ENCODE measurements around the gene CAMTA1. TPM values are rescaled to one million over a fixed set of nuclear protein-coding genes. Genes with fewer than 3 reads are reported as not detected.
A peak's percentile ranks its signal among the peaks of the same experiment; 100 is the strongest.

CAMTA1 gene
- total RNA-seq, 2 experiments from 2014 or later = 43.3 to 46.0 TPM

GRCh38 chr1:7510389-7510931, 725.2 kb downstream of the CAMTA1 start:
- H3K4me1 Mint-ChIP-seq (ENCODE audit: low read depth) = no peaks in the 10 kb centered on the region
- no peaks in the 10 kb centered on the region for H3K36me3 Mint-ChIP-seq (ENCODE audit: low read depth)
- no peaks in the 10 kb centered on the region for H3K27me3 Mint-ChIP-seq (ENCODE audit: low read depth)
- no peaks in the 10 kb centered on the region for H3K9me3 Mint-ChIP-seq (ENCODE audit: insufficient read depth)
- H3K27ac Mint-ChIP-seq = no peak overlapping the region
- ATAC-seq (no peak), DNase-seq (no peak)
- CTCF ChIA-PET = no interaction called here
- no peak overlapping the region for H3K4me3 Mint-ChIP-seq
- POLR2A ChIA-PET = no interaction called here

GRCh38 chr1:7511381-7511780, 726.1 kb downstream of the CAMTA1 start:
- ATAC-seq (no peak), DNase-seq (no peak)
- no peaks in the 10 kb centered on the region for H3K4me1 Mint-ChIP-seq (ENCODE audit: low read depth)
- CTCF ChIA-PET = no interaction called here
- no peaks in the 10 kb centered on the region for H3K9me3 Mint-ChIP-seq (ENCODE audit: insufficient read depth)
- no peaks in the 10 kb centered on the region for H3K27me3 Mint-ChIP-seq (ENCODE audit: low read depth)
- POLR2A ChIA-PET = no interaction called here
- no peak overlapping the region for H3K4me3 Mint-ChIP-seq
- no peaks in the 10 kb centered on the region for H3K36me3 Mint-ChIP-seq (ENCODE audit: low read depth)
- no peak overlapping the region for H3K27ac Mint-ChIP-seq

DNA sequence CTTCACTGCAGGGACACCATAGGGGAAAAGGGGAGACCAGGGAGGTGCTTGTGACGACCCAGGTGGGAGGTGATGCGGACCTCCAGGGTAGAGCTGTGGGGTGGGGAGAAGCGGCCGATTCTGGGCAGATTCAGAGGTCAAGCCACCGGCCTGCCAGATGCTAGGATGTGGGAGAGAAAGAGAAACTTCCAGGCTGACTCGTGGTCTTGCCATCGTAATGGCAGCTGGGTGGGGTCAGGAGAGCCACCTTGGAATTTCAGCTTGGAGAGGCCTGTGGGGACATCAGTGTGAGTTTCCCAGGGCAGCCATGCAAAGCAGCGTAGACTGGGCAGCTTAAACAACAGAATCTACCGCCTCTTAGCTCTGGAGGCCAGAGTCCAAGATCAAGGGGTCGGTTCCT, 727.8 kb downstream of the CAMTA1 start:
- POLR2A ChIA-PET = no interaction called here
- H3K27ac Mint-ChIP-seq = no peak overlapping the region

GRCh38 chr1:7515175-7515574, 729.9 kb downstream of the CAMTA1 start:
- ATAC-seq (no peak), DNase-seq (no peak)
- Mint-ChIP-seq H3K27ac (no peak overlapping the region), H3K4me1 (ENCODE audit: low read depth) (no peaks in the 10 kb centered on the region), H3K9me3 (ENCODE audit: insufficient read depth) (no peaks in the 10 kb centered on the region), H3K36me3 (ENCODE audit: low read depth) (no peaks in the 10 kb centered on the region), H3K4me3 (no peak overlapping the region), H3K27me3 (ENCODE audit: low read depth) (no peaks in the 10 kb centered on the region)
- ChIA-PET CTCF (no interaction called here), POLR2A (no interaction called here)

More for the DNA sequence above, 727.8 kb downstream of the CAMTA1 start:
- DNase-seq = no peak
- CTCF ChIA-PET = no interaction called here
- ATAC-seq = no peak
- H3K4me1 Mint-ChIP-seq (ENCODE audit: low read depth) = no peaks in the 10 kb centered on the region
- H3K4me3 Mint-ChIP-seq = no peak overlapping the region
- no peaks in the 10 kb centered on the region for H3K36me3 Mint-ChIP-seq (ENCODE audit: low read depth)
- no peaks in the 10 kb centered on the region for H3K27me3 Mint-ChIP-seq (ENCODE audit: low read depth)
- no peaks in the 10 kb centered on the region for H3K9me3 Mint-ChIP-seq (ENCODE audit: insufficient read depth)

GRCh38 chr1:7515904-7516303, 730.6 kb downstream of the CAMTA1 start:
- Mint-ChIP-seq H3K27ac (no peak overlapping the region), H3K4me3 (no peak overlapping the region), H3K9me3 (ENCODE audit: insufficient read depth) (no peaks in the 10 kb centered on the region), H3K27me3 (ENCODE audit: low read depth) (no peaks in the 10 kb centered on the region), H3K36me3 (ENCODE audit: low read depth) (no peaks in the 10 kb centered on the region), H3K4me1 (ENCODE audit: low read depth) (no peaks in the 10 kb centered on the region)
- DNase-seq (no peak), ATAC-seq (no peak)
- POLR2A ChIA-PET = no interaction called here
- CTCF ChIA-PET = no interaction called here

DNA sequence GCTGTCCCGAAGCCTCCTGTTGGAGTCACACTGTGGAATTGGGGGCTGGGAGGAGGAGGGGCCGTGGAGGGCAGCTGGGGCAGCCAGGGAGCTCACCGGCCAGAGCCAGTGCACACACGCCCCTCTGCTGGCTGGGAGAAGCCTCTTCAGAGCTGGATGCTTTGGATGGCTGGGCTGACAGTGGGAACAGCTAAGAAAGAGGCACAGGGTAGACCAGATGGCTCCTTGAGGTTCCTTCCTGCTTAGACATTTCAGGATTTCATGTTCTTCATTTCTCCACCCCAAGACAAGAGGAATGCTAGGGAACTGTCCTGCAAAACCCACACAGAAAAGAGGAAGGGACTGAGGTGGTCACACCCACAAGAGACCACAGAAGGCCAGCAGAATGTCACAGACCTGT, 731.1 kb downstream of the CAMTA1 start:
- ATAC-seq = no peak
- CTCF ChIA-PET = no interaction called here
- Mint-ChIP-seq H3K9me3 (ENCODE audit: insufficient read depth) (no peaks in the 10 kb centered on the region), H3K36me3 (ENCODE audit: low read depth) (no peaks in the 10 kb centered on the region), H3K4me1 (ENCODE audit: low read depth) (no peaks in the 10 kb centered on the region), H3K27me3 (ENCODE audit: low read depth) (no peaks in the 10 kb centered on the region), H3K27ac (no peak overlapping the region), H3K4me3 (no peak overlapping the region)
- DNase-seq = no peak
- POLR2A ChIA-PET = no interaction called here

DNA sequence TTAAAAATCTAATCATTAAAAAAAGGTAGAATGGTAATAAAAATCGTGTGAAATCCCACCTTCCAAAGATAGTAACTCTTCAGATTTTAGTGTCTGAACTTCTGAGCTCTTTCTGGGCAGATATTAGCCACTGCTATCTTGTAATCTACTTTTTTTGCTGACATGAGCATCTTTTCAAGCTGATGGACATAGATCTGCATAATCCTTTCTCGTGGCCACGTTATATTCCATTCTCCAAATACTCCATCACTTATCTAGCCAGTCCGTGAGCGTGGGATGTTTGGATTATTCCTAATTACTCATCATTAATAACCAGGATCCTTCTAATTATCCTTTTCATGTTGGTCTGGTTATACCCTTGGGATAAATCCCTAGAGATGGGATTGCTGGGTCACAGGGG, 731.7 kb downstream of the CAMTA1 start:
- ChIA-PET CTCF (no interaction called here), POLR2A (no interaction called here)
- DNase-seq (no peak), ATAC-seq (no peak)
- no peaks in the 10 kb centered on the region for H3K27me3 Mint-ChIP-seq (ENCODE audit: low read depth)
- H3K4me1 Mint-ChIP-seq (ENCODE audit: low read depth) = no peaks in the 10 kb centered on the region
- no peaks in the 10 kb centered on the region for H3K9me3 Mint-ChIP-seq (ENCODE audit: insufficient read depth)
- H3K36me3 Mint-ChIP-seq (ENCODE audit: low read depth) = no peaks in the 10 kb centered on the region
- no peak overlapping the region for H3K4me3 Mint-ChIP-seq
- H3K27ac Mint-ChIP-seq = no peak overlapping the region

- ChIA-PET POLR2A (no interaction called here), CTCF (no interaction called here)
- H3K27ac Mint-ChIP-seq = no peak overlapping the region
- DNase-seq (no peak), ATAC-seq (no peak)
- no peaks in the 10 kb centered on the region for H3K27me3 Mint-ChIP-seq (ENCODE audit: low read depth)
- no peaks in the 10 kb centered on the region for H3K4me1 Mint-ChIP-seq (ENCODE audit: low read depth)
- H3K9me3 Mint-ChIP-seq (ENCODE audit: insufficient read depth) = no peaks in the 10 kb centered on the region
- H3K36me3 Mint-ChIP-seq (ENCODE audit: low read depth) = no peaks in the 10 kb centered on the region
- no peak overlapping the region for H3K4me3 Mint-ChIP-seq
Observed at GRCh38 chr1:7517611-7518330, 732.5 kb downstream of the CAMTA1 start.

GRCh38 chr1:7518411-7518810, 733.2 kb downstream of the CAMTA1 start:
- Mint-ChIP-seq H3K36me3 (ENCODE audit: low read depth) (no peaks in the 10 kb centered on the region), H3K4me1 (ENCODE audit: low read depth) (no peaks in the 10 kb centered on the region), H3K9me3 (ENCODE audit: insufficient read depth) (no peaks in the 10 kb centered on the region), H3K27ac (no peak overlapping the region), H3K4me3 (no peak overlapping the region), H3K27me3 (ENCODE audit: low read depth) (no peaks in the 10 kb centered on the region)
- ChIA-PET CTCF (no interaction called here), POLR2A (no interaction called here)
- DNase-seq (no peak), ATAC-seq (no peak)

GRCh38 chr1:7519181-7519860, 734.1 kb downstream of the CAMTA1 start:
- CTCF ChIA-PET = no interaction called here
- Mint-ChIP-seq H3K27me3 (ENCODE audit: low read depth) (no peaks in the 10 kb centered on the region), H3K27ac (no peak overlapping the region), H3K36me3 (ENCODE audit: low read depth) (no peaks in the 10 kb centered on the region), H3K4me3 (no peak overlapping the region), H3K9me3 (ENCODE audit: insufficient read depth) (no peaks in the 10 kb centered on the region), H3K4me1 (ENCODE audit: low read depth) (no peaks in the 10 kb centered on the region)
- POLR2A ChIA-PET = no interaction called here
- ATAC-seq (peak; percentile 57), DNase-seq (no peak)

DNA sequence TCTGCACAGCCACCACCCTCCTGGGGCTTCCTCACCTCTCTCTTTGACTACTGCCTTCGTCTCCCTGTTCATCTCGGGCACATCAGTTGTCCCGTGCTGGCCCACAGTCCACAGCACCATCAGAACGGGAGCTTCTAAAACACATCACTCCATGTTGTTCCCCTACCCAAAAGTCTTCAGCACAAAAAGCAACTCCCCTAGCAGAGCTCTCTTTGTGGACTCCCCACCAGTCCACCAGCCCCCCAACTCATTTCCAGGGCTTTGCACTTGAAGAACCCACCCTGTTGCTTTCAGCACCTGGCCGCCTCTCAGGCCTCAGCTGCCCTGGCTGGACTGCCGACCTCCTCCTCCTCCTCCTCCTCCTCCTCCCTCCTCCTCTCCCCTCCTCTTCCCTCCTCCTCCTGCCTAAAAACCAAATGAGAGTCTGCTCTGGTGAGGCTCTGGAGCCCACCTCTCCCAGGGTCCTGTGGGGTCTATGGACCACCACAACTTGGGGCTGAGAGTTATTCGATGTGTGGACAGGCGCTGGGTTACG, 734.7 kb downstream of the CAMTA1 start:
- Mint-ChIP-seq H3K4me1 (ENCODE audit: low read depth) (no peaks in the 10 kb centered on the region), H3K27ac (no peak overlapping the region), H3K36me3 (ENCODE audit: low read depth) (no peaks in the 10 kb centered on the region), H3K27me3 (ENCODE audit: low read depth) (no peaks in the 10 kb centered on the region), H3K4me3 (no peak overlapping the region), H3K9me3 (ENCODE audit: insufficient read depth) (no peaks in the 10 kb centered on the region)
- ATAC-seq (peak; percentile 30), DNase-seq (no peak)
- CTCF ChIA-PET = no interaction called here
- POLR2A ChIA-PET = no interaction called here

DNA sequence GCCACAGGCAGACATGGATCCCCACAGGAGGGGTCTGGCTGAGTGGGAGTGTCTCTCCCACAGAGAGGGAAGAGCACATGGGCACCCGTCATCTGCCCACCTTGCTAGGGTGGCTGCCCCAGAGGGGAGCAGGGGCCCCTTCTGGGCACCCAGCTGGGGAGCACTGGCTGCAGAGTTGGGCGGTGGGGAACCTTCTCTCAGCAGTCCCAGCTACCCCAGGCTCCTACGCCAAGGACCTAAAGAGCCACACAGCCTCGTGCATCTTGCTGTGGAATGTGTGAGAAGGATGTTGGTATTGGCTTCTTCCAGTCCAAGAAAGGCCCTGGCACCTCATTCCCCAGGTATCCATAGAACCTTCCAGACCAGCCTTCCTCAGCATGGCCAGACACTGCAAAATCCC, 735.2 kb downstream of the CAMTA1 start:
- Mint-ChIP-seq H3K4me1 (ENCODE audit: low read depth) (no peaks in the 10 kb centered on the region), H3K4me3 (no peak overlapping the region), H3K27ac (no peak overlapping the region), H3K27me3 (ENCODE audit: low read depth) (no peaks in the 10 kb centered on the region), H3K36me3 (ENCODE audit: low read depth) (no peaks in the 10 kb centered on the region), H3K9me3 (ENCODE audit: insufficient read depth) (no peaks in the 10 kb centered on the region)
- no peak for ATAC-seq
- DNase-seq = no peak
- POLR2A ChIA-PET = no interaction called here
- CTCF ChIA-PET = no interaction called here
